HG03060 (cell line): ENCODE measurements around the gene OLFML2B.
"Not testable (repeated sequence)": the region's sequence is repeated elsewhere in the genome, so short reads cannot be mapped to it uniquely, and the experiment has no call there.

Experiments used
- ATAC-seq: cut with Tn5 transposase; IDR thresholded peaks from one replicate; pipeline ENCODE4 v1.9.1; 2021; ENCODE audit warnings: low read depth, moderate number of reproducible peaks; ENCODE audit not compliant: unreplicated experiment

OLFML2B gene

GRCh38 chr1:162023547-162024501 lies at the start of gene OLFML2B:
Gene OLFML2B (minus strand): TSS chr1:162023869. CDS start chr1:162023430, 439 bp downstream.
- no peak for ATAC-seq

- no peak for ATAC-seq
Observed at GRCh38 chr1:162072740-162073139, 49.1 kb upstream of the OLFML2B start.

GRCh38 chr1:162070825-162071224 lies 47.2 kb upstream of the OLFML2B start:
- ATAC-seq = no peak

- no peak for ATAC-seq
Observed at GRCh38 chr1:162070094-162070748, 46.6 kb upstream of the OLFML2B start.

- peak; percentile 47 for ATAC-seq
Observed at GRCh38 chr1:162069334-162070093, 45.8 kb upstream of the OLFML2B start, which contains the start of gene NOS1AP. Gene NOS1AP (plus strand): TSS chr1:162069691. CDS start chr1:162070178, 487 bp downstream.

- ATAC-seq = no peak
Observed at GRCh38 chr1:162068301-162068700, 44.6 kb upstream of the OLFML2B start.

GRCh38 chr1:162067466-162067865 lies 43.8 kb upstream of the OLFML2B start:
- ATAC-seq = no peak

GRCh38 chr1:162066836-162067235 lies 43.2 kb upstream of the OLFML2B start:
- ATAC-seq = not testable (repeated sequence)

GRCh38 chr1:162065016-162065415 lies 41.3 kb upstream of the OLFML2B start:
- ATAC-seq = no peak

- no peak for ATAC-seq
Observed at GRCh38 chr1:162062542-162063015, 38.9 kb upstream of the OLFML2B start.

- no peak for ATAC-seq
Observed at GRCh38 chr1:162060314-162060713, 36.6 kb upstream of the OLFML2B start.

GRCh38 chr1:162059721-162060120 lies 36.1 kb upstream of the OLFML2B start:
- no peak for ATAC-seq

- no peak for ATAC-seq
Observed at GRCh38 chr1:162056579-162056978, 32.9 kb upstream of the OLFML2B start.

- no peak for ATAC-seq
Observed at GRCh38 chr1:162056043-162056442, 32.4 kb upstream of the OLFML2B start.

- no peak for ATAC-seq
Observed at GRCh38 chr1:162055062-162055461, 31.4 kb upstream of the OLFML2B start.

- not testable (repeated sequence) for ATAC-seq
Observed at GRCh38 chr1:162053949-162054348, 30.3 kb upstream of the OLFML2B start.

GRCh38 chr1:162046921-162047320 lies 23.3 kb upstream of the OLFML2B start:
- ATAC-seq = no peak

GRCh38 chr1:162042361-162042760 lies 18.7 kb upstream of the OLFML2B start:
- ATAC-seq = no peak

GRCh38 chr1:162040657-162041056 lies 17.0 kb upstream of the OLFML2B start:
- no peak for ATAC-seq

GRCh38 chr1:162040001-162040400 lies 16.3 kb upstream of the OLFML2B start:
- ATAC-seq = no peak

- ATAC-seq = no peak
Observed at GRCh38 chr1:162038624-162039023, 15.0 kb upstream of the OLFML2B start.
